Measurements from ENCODE around the gene CSPG4. TPM values are rescaled to one million over a fixed set of nuclear protein-coding genes. Genes with fewer than 3 reads are reported as not detected.
"Not testable (repeated sequence)": the region's sequence is repeated elsewhere in the genome, so short reads cannot be mapped to it uniquely, and the experiment has no call there.

The CSPG4 gene
- total and polyA plus RNA-seq, 8 donors: 0.35 to 3.1 (median 1.0) TPM

GRCh38 chr15:75684648-75685047, 28.0 kb downstream of the CSPG4 start:
- no peaks in the 10 kb centered on the region for H3K4me1 ChIP-seq
- H3K27me3 ChIP-seq: no peaks in the 10 kb centered on the region
- peak in 1 of 6 donors; percentile 46 for DNase-seq
- no peak for TF ChIP-seq CTCF (IDR thresholded peaks at IDR 0.05)
- FAIRE-seq: no peak
- intact Hi-C loops (cut with DNase I): loop anchor here (5.0 to 10.0 kb wide), 4 partner anchors 50 to 320 kb away; partner anchors contain the start of genes MAN2C1 (in 2 of the 3) and SNUPN (in 1 of the 3)
- no peaks in the 10 kb centered on the region for H3K36me3 ChIP-seq
- no peaks in the 10 kb centered on the region for H3K9me3 ChIP-seq
- no peak overlapping the region for H3K27ac ChIP-seq
- WGBS, 2 donors: 87 to 90% methylated on average over 10 of the region's 10 CpGs
- no peak overlapping the region for H3K4me3 ChIP-seq
- ATAC-seq: no peak

GRCh38 chr15:75683646-75684312, 28.9 kb downstream of the CSPG4 start:
- intact Hi-C loops (cut with DNase I): loop anchor here (5.0 to 10.0 kb wide), 4 partner anchors 49 to 319 kb away; partner anchors contain the start of genes MAN2C1 (in 2 of the 3) and SNUPN (in 1 of the 3)
- peak; percentile 64 to 73 (median 68) for TF ChIP-seq CTCF (IDR thresholded peaks at IDR 0.05)
- H3K4me1 ChIP-seq, H3K27me3 ChIP-seq, H3K36me3 ChIP-seq, H3K27ac ChIP-seq, FAIRE-seq, H3K9me3 ChIP-seq, H3K4me3 ChIP-seq: not testable (repeated sequence)
- DNase-seq (peak; percentile 48 to 87 (median 74)), ATAC-seq (peak; percentile 69 to 82 (median 82))
- 17 to 19% methylated on average over 14 of the region's 14 CpGs for WGBS, 2 donors

- intact Hi-C loops (cut with DNase I): loop anchor here (5.0 to 10.0 kb wide), 4 partner anchors 48 to 318 kb away; partner anchors contain the start of genes MAN2C1 (in 2 of the 3) and SNUPN (in 1 of the 3)
- Histone ChIP-seq H3K27ac (no peak overlapping the region), H3K9me3 (no peaks in the 10 kb centered on the region), H3K27me3 (no peaks in the 10 kb centered on the region), H3K4me1 (no peaks in the 10 kb centered on the region), H3K4me3 (no peak overlapping the region), H3K36me3 (no peaks in the 10 kb centered on the region)
- no peak for TF ChIP-seq CTCF (IDR thresholded peaks at IDR 0.05)
- FAIRE-seq: no peak
- peak in 1 of 4 donors; percentile 2 for ATAC-seq
- WGBS, 2 donors: 70 to 78% methylated on average over 35 to 40 of the region's 40 CpGs
- peak in 1 of 6 donors; percentile 79 for DNase-seq
Observed at GRCh38 chr15:75682181-75683135, 30.2 kb downstream of the CSPG4 start.

- Histone ChIP-seq H3K4me3 (no peak overlapping the region), H3K9me3 (no peaks in the 10 kb centered on the region), H3K27me3 (no peaks in the 10 kb centered on the region), H3K36me3 (no peaks in the 10 kb centered on the region), H3K27ac (no peak overlapping the region), H3K4me1 (no peaks in the 10 kb centered on the region)
- no peak for TF ChIP-seq CTCF (IDR thresholded peaks at IDR 0.05)
- ATAC-seq (no peak), DNase-seq (peak in 1 of 6 donors; percentile 50), FAIRE-seq (no peak)
- 68 to 77% methylated on average over 11 of the region's 11 CpGs for WGBS, 2 donors
- intact Hi-C loops (cut with DNase I): loop anchor here (5.0 to 10.0 kb wide), 4 partner anchors 45 to 315 kb away; partner anchors contain the start of genes MAN2C1 (in 2 of the 3) and SNUPN (in 1 of the 3)
Observed at GRCh38 chr15:75680007-75680789, 32.5 kb downstream of the CSPG4 start.

GRCh38 chr15:75678324-75678690, 34.3 kb downstream of the CSPG4 start:
- H3K27me3 ChIP-seq; intact Hi-C loops (cut with DNase I); ATAC-seq; DNase-seq; H3K36me3 ChIP-seq; H3K4me3 ChIP-seq; H3K27ac ChIP-seq; H3K4me1 ChIP-seq; H3K9me3 ChIP-seq; FAIRE-seq: not testable (repeated sequence)
- WGBS, 2 donors: 93 to 96% methylated on average over 6 of the region's 6 CpGs
